ENCODE data around the gene NOC3L.
"Not testable (repeated sequence)": the region's sequence is repeated elsewhere in the genome, so short reads cannot be mapped to it uniquely, and the experiment has no call there.

NOC3L gene, protein sequence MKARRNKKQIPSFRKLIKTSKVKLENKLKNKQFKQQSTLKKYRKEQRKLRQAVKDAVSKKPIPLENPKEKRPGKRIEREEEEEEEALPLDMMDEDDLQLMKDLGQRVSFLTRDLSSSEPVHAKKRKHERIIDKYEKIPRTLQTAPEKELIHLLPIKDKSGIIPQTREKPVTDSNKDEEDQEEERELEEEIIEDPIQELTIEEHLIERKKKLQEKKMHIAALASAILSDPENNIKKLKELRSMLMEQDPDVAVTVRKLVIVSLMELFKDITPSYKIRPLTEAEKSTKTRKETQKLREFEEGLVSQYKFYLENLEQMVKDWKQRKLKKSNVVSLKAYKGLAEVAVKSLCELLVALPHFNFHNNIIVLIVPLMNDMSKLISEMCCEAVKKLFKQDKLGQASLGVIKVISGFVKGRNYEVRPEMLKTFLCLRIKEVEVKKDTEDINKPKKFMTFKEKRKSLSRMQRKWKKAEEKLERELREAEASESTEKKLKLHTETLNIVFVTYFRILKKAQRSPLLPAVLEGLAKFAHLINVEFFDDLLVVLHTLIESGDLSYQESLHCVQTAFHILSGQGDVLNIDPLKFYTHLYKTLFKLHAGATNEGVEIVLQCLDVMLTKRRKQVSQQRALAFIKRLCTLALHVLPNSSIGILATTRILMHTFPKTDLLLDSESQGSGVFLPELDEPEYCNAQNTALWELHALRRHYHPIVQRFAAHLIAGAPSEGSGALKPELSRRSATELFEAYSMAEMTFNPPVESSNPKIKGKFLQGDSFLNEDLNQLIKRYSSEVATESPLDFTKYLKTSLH

DNA sequence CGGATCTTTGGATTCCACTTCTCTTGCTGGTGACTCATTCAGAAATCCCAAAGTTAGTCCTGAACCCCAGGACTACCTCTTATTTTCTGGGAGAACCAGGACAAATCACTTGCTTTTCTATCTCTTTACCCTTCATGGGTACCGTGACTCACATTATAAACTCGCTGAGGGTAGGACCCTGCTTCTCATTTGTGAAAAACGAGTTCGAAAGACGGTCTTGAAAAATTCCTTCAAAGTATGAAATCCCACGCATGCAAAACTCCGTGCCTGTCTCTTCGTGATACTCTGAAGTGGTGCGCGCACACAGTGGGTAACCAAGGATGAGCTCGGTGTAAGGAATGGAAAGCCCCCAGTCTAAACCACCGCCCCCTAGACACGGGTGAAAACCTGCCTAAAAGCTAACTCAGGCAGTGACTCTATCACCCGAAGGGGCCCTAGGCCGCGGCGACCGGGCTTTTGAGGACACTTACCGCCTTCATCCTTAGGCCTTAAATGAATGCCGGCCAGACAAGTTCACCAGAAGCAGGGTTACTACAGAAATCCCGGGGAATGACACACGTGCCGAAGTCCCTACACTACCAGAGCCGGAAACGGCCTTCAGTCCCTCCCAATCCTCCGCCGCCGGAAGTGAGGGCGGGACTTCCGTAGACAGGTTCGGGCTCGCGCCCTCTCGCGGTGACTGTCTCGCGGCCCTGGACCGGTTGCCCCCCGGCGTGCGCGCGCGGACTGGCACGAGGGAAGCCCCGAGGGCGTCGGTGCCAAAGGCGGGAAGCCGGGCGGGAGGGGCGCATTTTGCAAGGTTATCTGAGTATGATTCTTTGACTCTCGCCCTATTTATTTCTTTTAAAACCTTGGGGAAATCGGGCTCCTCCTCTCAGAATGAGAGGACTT is at the start of gene NOC3L:
Gene NOC3L, minus strand, starts transcription at position 580 of the 891 bp plus-strand sequence. Its CDS starts 101 bp downstream, at position 479.
- peak; percentile 74 for DNase-seq (ENCODE audit: low read depth)
- H3K4me3 ChIP-seq (ENCODE audit: low read depth, low read length), result peak within 1 kb of the TSS; percentile 67

GRCh38 chr10:94412449-94412848 is 49.7 kb upstream of the NOC3L start:
- H3K4me3 ChIP-seq (ENCODE audit: low read depth, low read length), result no peak overlapping the region
- no peak for DNase-seq (ENCODE audit: low read depth)

- DNase-seq (ENCODE audit: low read depth), result no peak
- H3K4me3 ChIP-seq (ENCODE audit: low read depth, low read length), result no peak overlapping the region
Measured at GRCh38 chr10:94411304-94411703, 48.6 kb upstream of the NOC3L start.

DNA sequence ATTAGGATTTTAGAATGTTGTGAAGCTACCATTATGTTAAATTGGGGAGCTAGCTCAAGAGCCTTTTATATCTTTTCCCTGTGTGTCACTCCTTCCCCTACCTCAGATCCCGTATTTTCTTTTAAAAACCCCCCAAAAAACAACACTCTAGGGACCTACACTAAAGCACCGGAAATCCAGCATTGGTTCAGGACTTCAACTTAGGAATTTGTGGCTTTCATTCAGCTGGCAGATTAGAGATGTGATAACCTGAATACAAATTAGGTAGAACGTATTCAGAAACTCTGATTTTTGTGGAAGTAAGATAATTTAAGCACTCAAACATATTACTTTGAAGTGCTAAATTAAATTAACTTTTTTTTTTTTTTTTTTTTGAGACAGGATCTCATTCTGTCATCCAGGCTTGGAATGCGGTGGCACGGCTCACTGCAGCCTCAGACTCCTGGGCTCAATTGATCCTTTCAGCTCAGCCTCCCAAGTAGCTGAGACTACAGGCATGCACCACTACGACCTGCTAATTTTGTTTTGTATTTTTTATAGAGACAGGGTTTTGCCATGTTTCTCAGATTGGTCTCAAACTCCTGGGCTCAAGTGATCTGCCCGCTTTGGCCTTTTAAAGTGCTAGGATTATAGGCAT is 46.4 kb upstream of the NOC3L start:
- H3K4me3 ChIP-seq (ENCODE audit: low read depth, low read length), result no peak overlapping the region
- DNase-seq (ENCODE audit: low read depth), result no peak

- no peak for DNase-seq (ENCODE audit: low read depth)
- H3K4me3 ChIP-seq (ENCODE audit: low read depth, low read length), result no peak overlapping the region
Measured at GRCh38 chr10:94407668-94408067, 44.9 kb upstream of the NOC3L start.

DNA sequence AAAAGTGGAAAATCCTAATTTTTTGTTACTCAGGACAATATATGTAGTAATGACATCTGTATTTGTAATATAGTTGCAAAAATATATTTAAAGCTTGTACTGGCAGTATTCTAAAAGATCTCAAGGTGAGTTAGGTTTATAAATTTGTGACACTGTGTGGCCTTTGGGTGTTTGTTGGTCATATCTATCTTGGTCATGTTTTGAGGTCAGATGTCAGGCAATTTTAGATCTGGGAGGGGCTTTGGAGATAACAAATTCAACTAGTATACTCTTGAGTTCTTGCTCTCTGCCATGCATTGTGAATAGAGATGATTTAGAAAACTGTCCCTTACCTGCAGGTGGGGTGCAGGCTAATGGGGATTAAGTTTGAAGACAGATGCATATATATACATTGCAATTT is 42.7 kb upstream of the NOC3L start:
- no peak overlapping the region for H3K4me3 ChIP-seq (ENCODE audit: low read depth, low read length)
- no peak for DNase-seq (ENCODE audit: low read depth)

DNA sequence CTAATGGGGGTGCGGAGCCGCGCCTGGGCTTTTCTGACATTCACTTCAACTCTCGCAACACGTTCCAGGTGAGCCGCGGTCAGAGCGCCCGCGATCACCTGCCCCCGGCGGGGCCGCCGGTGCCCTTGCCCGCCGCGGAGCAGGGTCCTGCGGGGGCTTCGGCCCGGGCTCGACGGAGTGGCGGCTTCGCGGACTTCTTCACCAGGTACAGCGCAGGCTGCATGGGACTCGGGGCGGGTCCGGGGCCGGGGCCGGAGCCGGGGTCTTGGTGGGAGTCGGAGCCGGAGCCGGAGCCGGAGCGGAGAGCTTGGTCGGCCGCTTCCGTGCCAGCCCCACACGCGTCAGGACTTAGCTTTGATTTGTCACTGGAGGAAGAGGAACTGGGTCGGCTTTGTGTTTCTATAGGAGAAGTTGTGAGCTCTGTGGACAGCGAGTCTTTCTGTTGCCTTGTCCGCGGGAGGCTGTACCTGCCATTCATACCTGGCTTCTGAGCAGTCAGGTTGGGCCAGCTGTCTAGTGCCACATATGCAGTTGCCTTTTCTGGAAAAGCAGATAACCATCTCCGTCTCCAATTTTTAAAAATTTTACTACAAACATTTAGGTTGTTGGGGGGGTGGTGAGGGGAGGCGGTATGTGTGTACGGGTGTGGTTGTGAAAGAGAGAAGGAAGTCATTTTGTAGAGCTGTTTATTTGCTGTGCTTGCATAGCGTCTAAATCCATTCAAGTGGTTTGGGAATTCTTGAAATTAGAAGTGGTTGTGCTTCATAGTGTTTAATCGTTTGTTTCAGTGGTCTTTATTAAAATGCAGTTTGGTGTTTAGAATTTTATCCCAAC is 40.9 kb upstream of the NOC3L start:
- H3K4me3 ChIP-seq (ENCODE audit: low read depth, low read length), result peak overlapping the region; percentile 89
- peak; percentile 29 for DNase-seq (ENCODE audit: low read depth)

GRCh38 chr10:94402843-94403379 is 40.2 kb upstream of the NOC3L start:
- H3K4me3 ChIP-seq (ENCODE audit: low read depth, low read length), result peak overlapping the region; percentile 89
- no peak for DNase-seq (ENCODE audit: low read depth)

DNA sequence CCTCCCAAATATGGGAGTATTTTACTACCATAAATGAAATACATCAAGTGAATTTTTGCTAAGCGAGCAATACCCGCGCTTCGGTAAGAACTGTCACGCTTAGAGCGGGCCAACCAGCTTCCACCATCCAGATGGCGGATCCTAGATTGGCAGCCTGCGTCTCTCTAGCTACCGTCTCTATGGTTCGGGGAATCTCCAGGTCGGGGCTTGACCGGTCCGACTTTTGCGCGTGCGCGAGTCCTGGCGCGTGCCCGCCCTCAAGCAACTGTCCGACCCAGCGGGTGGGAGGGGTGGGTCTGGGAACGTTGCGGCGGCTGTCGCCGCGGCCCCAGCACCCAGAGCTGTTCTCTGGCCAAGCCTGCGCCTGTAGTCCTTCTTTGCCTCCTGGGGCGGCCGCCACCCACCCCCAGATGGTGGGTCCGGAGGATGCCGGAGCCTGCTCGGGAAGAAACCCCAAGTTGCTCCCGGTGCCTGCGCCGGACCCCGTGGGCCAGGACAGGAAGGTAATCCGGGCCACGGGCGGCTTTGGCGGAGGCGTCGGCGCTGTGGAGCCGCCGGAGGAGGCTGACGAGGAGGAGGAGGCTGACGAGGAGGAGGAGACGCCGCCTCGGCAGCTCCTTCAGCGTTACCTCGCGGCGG is 39.6 kb upstream of the NOC3L start, which contains the start of gene TBC1D12:
Gene TBC1D12, plus strand, starts transcription at position 338 of the 639 bp plus-strand sequence. Its CDS starts 73 bp downstream, at position 411.
- peak; percentile 91 for DNase-seq (ENCODE audit: low read depth)
- peak within 1 kb of the TSS; percentile 89 for H3K4me3 ChIP-seq (ENCODE audit: low read depth, low read length)

- H3K4me3 ChIP-seq (ENCODE audit: low read depth, low read length), result no peak overlapping the region
- no peak for DNase-seq (ENCODE audit: low read depth)
Measured at GRCh38 chr10:94398762-94399161, 36.0 kb upstream of the NOC3L start.

GRCh38 chr10:94397549-94398370 is 35.0 kb upstream of the NOC3L start:
- peak; percentile 25 for DNase-seq (ENCODE audit: low read depth)
- H3K4me3 ChIP-seq (ENCODE audit: low read depth, low read length), result no peak overlapping the region

DNA sequence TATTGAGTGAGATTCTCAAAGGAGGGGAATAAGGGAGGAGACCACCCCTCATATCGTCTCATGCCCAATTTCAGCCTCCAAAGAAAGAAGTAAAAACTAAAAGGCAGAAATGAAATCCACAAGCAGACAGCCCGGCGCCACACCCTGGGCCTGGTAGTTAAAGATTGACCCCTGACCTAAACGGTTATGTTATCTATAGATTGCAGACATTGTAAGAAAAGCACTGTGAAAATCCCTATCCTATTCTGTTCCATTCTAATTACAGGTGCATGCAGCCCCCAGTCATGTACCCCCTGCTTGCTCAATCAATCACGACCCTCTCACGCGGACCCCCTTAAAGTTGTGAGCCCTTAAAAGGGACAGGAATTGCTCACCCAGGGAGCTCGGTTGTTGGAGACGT is 29.4 kb upstream of the NOC3L start:
- DNase-seq (ENCODE audit: low read depth); H3K4me3 ChIP-seq (ENCODE audit: low read depth, low read length): not testable (repeated sequence)

DNA sequence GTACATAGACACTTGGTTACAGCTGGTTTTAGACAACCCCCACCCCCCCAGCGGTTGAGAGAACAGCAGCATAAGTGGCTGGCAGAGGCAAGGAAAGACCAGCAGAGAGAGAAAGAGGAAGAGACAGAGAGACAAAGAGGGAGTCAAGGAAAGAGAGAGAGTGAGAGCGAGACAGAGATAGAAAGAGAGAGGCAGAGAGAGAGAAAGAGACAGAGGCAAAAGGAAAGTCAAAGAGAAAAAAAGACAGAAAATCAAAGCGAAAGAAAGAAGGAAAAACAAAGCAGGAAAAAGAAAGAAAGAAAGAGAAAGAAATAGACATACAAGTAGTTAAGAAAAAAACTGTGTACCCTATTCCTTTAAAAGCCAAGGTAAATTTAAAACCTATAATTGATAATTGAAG is 23.0 kb upstream of the NOC3L start:
- H3K4me3 ChIP-seq (ENCODE audit: low read depth, low read length); DNase-seq (ENCODE audit: low read depth): not testable (repeated sequence)

GRCh38 chr10:94383530-94383929 is 20.8 kb upstream of the NOC3L start:
- H3K4me3 ChIP-seq (ENCODE audit: low read depth, low read length), result no peak overlapping the region
- DNase-seq (ENCODE audit: low read depth), result no peak

- DNase-seq (ENCODE audit: low read depth), result no peak
- no peak overlapping the region for H3K4me3 ChIP-seq (ENCODE audit: low read depth, low read length)
Measured at GRCh38 chr10:94376865-94377264, 14.1 kb upstream of the NOC3L start.

DNA sequence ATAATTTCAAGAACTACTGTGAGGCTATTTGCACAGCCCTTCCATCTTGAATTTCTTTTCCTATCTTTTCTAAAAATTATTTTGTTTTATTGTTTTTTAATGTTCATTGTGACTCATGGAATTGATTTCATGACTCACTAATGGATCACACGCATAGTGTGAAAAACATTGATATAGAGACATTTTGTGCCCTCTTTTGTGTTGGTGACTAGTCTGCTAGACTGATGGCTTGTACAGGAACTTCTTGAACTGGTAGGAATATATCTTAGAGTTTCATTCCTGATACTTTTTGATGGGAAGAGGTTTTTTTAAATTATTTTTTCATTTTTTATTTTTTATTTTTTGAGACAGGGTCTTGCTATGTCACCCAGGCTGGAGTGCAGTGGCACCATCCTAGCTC is 12.6 kb upstream of the NOC3L start:
- DNase-seq (ENCODE audit: low read depth), result no peak
- H3K4me3 ChIP-seq (ENCODE audit: low read depth, low read length), result no peak overlapping the region

- DNase-seq (ENCODE audit: low read depth), result no peak
- H3K4me3 ChIP-seq (ENCODE audit: low read depth, low read length), result no peak overlapping the region
Measured at GRCh38 chr10:94370501-94370900, 7.8 kb upstream of the NOC3L start.
